ENCODE results near the gene TSKU. TPM values are rescaled to one million over a fixed set of nuclear protein-coding genes. Genes with fewer than 3 reads are reported as not detected.
"Not testable (repeated sequence)": the region's sequence is repeated elsewhere in the genome, so short reads cannot be mapped to it uniquely, and the experiment has no call there.

TSKU gene
- total RNA-seq, 1 experiment from 2014 or later: 22.9 TPM

DNA sequence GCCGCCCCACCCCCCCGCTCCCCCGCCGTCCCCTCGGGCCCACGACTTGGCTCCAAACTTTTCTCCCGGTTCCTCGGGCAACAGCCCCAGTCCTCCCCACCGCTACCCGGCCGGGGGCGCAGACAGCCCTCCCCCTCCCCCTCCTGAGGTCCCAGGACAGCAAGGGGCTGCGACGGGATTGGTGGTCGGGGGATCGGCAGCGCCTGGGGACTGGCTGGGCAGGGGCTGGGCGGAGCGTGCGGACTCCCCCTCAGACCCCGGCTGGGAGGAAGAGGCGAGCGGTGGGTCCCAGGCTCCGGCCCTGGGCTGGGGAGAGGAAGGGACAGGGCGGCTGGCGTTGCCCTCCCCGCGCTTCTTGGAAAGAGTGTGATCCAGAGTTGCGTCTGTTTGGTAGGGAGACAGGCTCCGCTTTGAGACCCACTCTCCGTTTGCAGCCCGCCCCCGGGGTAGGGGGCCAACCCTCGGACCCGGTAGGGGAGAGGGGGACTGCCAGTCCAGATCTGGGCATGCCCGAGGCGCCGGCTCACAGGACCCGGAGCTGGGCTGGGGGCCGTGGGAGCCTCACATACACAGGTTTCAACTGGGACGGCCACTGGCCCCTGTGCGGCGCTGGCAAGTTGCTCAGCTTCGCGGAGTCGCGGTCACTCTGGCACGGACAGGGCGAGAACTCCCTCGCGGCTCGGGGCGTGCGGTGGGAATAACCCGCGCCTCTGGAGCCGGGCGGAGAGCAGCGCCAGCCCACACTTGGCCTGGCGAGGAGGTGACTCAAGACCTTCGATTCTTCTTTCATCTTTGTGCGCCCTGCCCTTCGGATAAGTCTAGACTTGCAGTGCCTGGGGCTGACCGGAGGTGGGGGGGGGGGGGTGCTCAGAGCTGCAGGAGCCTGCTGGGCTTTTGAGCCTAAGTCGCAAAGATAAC is 999 bp downstream of the TSKU start:
- no peak for DNase-seq (ENCODE audit: low spot score)
- in situ Hi-C loops (cut with HindIII; ENCODE audit: low sequenced_read_pairs): no loop called here

DNA sequence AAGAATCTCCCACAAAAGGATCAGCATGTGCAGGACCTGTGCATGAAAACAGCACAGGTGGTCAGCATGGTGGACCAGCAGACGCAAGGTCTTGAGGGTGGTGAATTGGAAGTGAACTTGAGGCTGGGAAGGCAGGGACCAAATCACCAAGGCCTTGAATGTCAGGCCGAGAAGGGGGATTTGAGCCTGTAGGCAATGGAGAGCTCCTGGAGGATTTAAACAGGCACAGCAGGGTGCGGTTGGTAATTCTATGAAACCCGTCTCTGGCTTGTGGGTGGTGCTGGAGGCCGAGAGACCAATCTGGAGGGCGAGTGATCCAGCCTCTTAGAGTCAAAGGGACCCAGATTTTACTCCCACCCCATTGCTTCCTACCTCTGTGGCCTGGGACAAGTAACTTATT is 2.4 kb downstream of the TSKU start:
- in situ Hi-C loops (cut with HindIII; ENCODE audit: low sequenced_read_pairs): no loop called here
- no peak for DNase-seq (ENCODE audit: low spot score)

DNA sequence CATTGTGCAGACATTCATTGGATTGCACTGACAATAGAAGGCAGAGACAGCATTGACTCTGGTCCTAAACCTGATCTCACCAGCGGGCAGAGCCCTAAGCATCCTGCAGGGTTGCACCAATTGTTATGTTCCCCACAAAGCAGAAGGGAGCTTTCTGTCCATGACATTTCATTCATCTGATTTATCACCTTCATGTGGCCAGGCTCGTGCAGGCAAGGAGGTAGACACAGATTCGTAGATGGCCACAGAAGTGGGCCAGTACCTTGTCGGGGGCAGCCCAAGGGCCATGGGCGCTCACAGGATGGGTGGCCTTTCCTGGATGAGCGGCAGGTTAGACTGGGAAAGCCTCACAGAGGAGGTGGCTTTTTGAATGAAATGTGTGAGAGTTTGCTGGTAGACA is 2.9 kb downstream of the TSKU start:
- DNase-seq (ENCODE audit: low spot score): no peak
- in situ Hi-C loops (cut with HindIII; ENCODE audit: low sequenced_read_pairs): no loop called here

DNA sequence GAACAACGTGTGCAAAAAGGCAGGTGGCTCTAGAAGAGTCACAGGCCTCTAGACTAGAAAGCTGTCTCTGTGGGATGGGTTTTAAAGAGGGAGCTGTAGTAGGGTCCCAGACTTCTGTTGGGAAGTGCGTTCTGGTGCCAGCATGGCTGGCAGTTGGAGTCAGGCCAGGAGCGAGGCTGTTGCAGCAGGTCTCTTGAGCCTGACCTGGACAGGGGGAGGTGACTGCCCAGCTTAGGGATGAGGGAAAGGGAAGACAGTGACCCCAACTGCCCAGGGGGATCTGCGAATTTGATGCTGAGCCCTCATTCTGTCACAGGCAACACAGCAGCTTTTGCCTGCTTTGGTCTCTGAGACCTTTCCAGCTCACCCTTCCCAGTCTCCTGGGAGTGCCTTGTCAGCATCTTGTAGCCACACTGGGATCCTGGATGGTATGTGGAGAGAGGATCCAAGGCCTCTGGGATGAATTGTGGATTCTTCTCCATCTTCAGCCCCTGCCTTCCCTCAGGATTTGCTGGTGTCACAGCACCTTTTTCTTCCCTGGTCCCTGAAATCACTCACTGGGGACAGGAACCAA is 3.4 kb downstream of the TSKU start:
- in situ Hi-C loops (cut with HindIII; ENCODE audit: low sequenced_read_pairs): no loop called here
- no peak for DNase-seq (ENCODE audit: low spot score)

DNA sequence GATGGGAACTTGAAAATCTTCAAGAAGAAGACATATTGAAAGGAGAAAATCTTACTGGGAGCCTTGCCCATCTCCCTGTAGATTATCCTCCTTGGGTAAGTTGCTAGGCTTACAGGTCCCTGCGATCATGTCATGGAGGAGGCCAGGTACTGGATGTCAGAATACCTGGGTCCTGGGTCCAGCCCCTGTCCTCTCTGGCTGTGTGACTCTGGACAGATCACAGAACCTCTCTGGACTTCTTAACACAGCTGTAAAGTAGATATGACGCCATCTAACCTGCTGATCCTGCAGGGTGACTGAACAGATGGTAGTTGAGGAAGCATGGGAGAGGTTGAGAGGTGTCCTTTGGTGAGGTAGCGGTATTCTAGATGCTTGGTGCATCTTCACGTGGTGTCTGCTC is 4.1 kb downstream of the TSKU start:
- no peak for DNase-seq (ENCODE audit: low spot score)
- in situ Hi-C loops (cut with HindIII; ENCODE audit: low sequenced_read_pairs): no loop called here

DNA sequence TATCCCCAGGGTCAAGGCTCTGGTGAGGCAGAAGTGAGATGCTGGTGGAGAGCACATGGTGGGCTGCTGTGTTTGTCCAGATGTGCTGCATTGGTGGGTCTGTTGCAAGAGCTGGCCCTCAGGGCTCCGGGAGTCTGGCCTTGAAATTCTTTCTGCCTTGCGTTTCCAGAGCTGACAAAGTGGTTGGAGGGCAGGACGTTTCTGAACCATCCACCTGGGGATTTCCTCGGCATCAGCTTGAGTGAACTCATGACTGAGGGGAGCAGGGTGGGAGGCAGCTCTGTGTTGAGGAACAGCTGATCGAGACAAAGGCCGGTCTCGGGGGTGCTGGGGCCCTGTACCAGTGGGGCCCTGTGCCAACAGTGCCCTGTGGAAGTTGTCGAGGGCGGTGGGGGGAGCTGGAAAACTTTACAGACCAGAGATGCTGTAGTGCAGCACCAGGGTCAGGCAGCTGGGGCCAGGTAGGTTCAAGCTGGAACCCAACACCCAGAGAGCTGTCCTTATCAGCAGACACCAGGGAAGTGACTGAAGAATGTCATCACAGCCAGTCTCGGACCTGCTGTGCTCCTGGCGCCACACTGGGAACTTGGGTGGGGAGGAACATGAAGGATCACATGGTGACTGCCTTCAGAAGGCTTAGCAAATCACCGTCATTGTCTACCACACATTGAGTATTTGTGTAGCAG is 4.9 kb downstream of the TSKU start:
- in situ Hi-C loops (cut with HindIII; ENCODE audit: low sequenced_read_pairs): no loop called here
- no peak for DNase-seq (ENCODE audit: low spot score)

DNA sequence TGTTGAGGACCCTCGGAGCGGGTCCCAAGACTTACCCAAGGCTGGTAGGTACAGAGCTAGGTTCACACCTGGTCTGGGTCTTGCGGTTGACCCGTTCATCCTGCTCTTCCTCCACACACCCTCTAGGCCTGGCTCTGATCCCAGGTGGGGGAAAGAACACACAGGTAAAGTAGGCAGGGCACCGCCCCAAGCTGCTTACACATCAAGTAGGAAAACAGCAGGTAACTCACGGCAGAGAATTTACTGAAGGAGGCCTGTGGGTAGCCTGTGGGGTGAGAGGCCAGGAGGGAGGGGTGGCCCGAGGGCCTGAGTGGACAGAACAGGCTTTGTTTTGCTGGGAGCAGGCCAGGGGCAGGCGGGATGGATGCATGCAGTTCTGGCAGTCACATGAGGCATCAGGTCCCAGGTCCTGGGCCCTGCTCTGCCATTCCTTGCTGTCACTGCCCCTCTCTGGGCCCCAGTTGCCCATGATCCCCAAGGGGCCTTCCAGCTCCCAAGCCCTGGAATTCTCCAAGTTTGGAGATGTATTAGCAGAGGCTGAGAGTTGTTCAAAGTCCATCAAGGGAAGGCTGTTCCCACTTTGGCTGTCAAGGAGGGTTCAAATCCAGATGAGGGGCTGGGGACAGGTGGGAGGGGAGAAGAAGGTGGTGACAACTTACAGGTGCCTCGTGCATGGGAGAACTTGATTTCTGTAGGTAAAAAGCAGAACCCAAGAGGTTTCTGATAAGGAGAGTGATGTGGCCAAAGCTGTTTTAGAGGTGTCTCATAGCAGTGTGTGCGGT is 5.7 kb downstream of the TSKU start:
- DNase-seq (ENCODE audit: low spot score): no peak

DNA sequence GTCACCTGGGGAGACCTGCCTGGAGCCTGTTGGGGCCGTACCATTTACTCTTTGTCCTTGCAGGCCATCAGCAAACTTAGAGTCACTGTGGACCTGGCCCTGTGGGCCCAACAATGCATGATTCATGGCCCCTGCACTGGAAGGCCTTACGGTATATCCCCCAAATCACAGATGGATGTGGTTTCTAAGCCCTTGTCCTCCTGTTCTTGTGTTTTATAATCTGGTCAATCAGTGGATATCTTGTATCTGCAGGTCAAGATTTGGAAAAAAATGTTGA is 6.2 kb downstream of the TSKU start:
- no peak for DNase-seq (ENCODE audit: low spot score)
- in situ Hi-C loops (cut with HindIII; ENCODE audit: low sequenced_read_pairs): no loop called here

More for the DNA sequence above, 5.7 kb downstream of the TSKU start:
- in situ Hi-C loops (cut with HindIII; ENCODE audit: low sequenced_read_pairs): no loop called here

DNA sequence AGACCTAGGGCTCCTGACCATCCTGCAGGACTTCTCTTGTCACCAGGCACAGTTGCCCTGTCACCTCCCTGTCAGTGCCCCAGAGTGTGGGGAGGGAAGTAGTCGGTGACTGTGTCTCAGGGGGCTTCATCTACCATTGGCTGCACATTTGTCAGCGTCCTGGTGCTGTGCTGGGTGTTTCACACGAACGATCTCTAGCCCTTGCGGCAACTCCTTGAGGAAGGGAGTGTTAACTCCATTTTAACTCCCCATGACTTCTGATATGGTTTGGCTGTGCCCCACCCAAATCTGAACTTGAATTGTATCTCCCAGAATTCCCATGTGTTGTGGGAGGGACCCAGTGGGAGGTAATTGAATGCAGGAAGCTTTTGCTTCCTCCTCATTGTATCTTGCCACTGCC is 7.1 kb downstream of the TSKU start:
- DNase-seq (ENCODE audit: low spot score): no peak
- in situ Hi-C loops (cut with HindIII; ENCODE audit: low sequenced_read_pairs): no loop called here

DNA sequence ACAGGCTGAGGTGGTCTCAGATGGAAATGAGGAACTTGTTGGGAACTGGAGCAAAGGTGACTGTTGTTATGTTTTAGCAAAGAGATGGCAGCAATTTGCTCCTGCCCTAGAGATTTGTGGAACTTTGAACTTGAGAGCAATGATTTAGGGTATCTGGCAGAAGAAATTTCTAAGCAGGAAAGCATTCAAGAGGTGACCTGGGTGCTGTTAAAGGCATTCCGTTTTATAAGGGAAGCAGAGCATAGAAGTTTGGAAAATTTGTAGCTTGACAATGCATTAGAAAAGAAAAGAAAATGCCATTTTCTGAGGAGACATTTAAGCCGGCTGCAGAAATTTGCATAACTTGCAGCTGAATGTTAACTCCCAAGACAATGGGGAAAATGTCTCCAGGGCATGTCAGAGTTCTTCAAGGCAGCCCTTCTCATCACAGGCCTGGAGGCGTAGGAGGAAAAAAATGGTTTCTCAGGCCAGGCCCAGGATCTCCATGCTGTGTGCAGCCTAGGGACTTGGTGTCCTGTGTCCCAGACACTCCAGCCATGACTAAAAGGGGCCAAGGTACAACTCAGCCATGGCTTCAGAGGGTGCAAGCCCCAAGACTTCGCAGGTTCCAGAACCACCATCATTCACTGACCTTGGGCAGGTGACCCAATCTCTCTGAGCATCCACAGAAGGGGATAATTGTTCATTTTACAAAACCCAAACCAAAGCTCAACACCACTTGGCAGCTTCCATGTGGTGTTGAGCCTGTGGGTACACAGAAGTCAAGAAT is 8.0 kb downstream of the TSKU start:
- DNase-seq (ENCODE audit: low spot score); in situ Hi-C loops (cut with HindIII; ENCODE audit: low sequenced_read_pairs): not testable (repeated sequence)

DNA sequence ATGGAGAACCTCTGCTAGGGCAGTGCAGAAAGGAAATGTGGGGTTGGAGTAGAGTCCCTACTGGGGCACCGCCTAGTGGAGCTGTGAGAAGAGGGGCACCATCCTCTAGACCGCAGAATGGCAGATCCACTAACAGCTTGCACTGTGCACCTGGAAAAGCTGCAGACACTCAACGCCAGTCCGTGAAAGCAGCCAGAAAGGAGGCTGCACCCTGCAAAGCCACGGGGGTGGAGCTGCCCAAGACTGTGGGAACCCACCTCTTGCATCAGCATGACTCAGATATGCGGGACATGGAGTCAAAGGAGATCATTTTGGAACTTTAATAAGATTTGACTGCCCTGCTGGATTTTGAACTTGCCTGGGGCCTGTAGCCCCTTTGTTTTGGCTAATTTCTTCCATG is 8.7 kb downstream of the TSKU start:
- no peak for DNase-seq (ENCODE audit: low spot score)
- in situ Hi-C loops (cut with HindIII; ENCODE audit: low sequenced_read_pairs): no loop called here

DNA sequence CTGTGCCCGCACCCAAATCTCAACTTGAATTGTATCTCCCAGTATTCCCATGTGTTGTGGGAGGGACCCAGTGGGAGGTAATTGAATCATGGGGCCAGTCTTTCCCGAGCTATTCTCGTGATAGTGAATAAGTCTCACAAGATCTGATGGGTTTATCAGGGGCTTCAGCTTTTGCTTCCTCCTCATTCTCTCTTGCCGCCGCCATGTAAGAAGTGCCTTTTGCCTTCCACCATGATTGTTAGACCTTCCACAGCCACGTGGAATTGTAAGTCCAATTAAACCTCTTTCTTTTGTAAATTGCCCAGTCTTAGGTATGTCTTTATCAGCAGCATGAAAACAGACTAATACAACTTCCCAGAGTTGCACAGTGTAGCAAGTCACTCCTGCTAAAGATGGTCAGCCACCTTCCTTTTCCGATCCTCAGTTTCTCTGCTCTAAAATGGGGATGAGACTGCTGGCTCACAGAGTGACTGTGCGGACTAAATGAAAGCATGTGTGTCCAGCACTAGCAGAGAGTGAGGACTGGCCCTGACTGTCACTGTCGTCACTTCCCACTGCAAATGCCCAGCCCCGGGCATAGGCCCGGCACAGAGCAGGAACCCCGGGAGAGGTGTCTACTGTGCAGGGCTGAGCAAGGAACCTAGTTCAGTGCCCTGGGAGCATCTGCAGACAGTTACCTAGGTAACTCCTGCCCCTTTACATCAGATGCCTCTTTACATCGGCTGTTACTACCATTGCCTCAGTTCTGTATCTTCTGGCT is 9.5 kb downstream of the TSKU start:
- in situ Hi-C loops (cut with HindIII; ENCODE audit: low sequenced_read_pairs): no loop called here
- DNase-seq (ENCODE audit: low spot score): no peak

DNA sequence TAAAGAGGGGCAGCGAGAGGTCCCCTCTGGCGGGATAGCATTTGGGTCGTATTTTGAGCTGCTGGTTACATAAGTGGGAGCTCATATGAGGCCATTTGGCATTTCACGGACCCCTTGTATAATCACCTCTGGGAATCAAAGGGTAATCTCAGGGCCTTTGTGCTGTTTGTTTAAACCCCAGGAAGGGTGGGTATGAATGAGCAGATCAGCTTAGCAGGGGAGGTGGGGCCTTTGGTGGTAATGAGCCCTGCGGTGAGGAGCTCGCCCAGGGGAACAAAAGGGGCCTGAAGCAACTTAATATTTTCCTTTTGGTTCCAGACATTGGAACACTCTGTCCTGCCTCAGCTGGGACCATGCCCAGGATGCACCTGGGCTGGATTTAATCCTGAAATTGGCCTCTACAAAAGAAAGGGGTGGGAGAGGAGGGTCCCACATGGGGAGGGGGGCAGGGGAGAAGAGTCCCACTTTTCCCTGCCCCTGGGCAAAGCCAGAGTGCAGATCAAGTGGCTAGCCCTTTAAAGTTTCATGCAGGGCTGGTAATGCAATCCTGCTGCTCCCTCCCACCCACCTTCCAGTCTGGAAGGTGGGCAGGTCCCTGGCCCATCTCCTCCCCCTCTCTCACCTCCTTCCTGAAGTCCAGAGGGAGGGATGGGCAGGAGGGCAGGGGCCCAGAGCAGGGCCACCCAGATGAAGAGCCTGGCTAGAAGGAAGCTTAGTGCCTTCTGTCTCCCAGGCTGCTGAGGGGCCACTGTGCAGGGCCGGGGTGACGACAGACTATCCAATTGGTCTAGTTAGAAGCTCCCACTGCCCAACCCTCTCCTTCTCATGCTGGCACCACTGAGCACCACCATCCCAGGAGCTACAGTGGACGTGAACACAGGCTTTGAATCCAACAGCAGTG is 10.5 kb downstream of the TSKU start:
- in situ Hi-C loops (cut with HindIII; ENCODE audit: low sequenced_read_pairs): no loop called here
- no peak for DNase-seq (ENCODE audit: low spot score)

DNA sequence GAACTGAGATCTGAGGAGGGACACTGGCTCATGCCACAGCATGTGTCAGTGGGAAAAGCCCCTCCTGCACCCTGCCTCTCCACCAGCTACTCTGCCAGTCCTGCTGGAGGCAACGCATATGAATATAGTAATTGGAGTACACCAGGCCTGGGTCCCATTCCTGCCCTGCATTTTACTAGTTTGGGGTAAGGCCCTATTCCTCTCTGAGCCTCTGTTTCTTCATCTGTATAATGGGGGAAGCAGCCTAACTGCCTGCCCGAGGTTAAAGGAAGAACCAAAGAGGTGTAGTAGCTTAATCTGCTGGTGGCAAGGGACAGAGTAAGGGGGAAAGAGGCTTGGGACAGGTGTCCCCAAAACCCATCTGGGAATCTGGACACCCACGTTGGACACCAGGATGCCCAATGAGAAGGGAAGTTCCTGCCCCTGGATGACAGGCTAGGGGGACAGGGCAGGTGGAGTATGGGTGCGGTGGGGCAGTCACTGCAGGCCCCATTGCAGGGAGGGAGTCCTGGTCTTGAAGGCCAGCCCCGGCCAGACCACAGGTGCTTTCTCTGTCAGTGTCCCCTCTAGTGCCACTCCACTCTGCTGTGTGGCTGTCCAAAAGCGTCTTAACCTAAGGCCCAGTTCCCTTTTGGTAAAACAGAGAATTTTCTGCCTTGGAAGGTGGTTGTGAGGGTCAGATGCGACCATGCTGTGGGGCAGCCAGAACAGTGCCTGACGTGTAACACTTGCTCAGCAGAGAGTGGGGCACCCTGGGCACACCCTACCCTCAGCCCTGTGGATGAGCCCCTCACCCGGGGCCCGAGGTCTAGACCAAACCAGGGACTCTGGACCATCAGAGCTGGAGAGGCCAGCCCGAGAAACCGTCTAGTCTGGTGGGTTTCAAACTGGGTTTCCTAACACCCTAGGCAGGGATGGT is 11.5 kb downstream of the TSKU start:
- no peak for DNase-seq (ENCODE audit: low spot score)

DNA sequence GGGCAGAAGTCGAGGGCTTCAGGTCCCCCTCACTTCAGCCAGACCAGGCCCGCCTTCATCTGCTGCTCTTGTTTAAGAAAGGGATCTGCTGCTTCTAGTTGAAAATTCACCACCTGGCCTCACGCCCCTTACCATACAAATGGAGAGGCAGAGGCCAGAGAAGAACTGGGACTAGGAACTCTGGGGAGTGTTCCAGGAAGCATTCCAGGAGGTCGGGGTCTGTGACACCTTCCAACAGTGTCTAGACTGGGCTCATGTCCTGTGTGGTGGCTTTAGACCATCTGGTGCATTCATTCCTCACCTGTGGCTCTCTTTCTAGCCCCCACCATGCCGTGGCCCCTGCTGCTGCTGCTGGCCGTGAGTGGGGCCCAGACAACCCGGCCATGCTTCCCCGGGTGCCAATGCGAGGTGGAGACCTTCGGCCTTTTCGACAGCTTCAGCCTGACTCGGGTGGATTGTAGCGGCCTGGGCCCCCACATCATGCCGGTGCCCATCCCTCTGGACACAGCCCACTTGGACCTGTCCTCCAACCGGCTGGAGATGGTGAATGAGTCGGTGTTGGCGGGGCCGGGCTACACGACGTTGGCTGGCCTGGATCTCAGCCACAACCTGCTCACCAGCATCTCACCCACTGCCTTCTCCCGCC is 12.3 kb downstream of the TSKU start:
- no peak for DNase-seq (ENCODE audit: low spot score)
- in situ Hi-C loops (cut with HindIII; ENCODE audit: low sequenced_read_pairs): no loop called here

More for the DNA sequence above, 11.5 kb downstream of the TSKU start:
- in situ Hi-C loops (cut with HindIII; ENCODE audit: low sequenced_read_pairs): no loop called here

DNA sequence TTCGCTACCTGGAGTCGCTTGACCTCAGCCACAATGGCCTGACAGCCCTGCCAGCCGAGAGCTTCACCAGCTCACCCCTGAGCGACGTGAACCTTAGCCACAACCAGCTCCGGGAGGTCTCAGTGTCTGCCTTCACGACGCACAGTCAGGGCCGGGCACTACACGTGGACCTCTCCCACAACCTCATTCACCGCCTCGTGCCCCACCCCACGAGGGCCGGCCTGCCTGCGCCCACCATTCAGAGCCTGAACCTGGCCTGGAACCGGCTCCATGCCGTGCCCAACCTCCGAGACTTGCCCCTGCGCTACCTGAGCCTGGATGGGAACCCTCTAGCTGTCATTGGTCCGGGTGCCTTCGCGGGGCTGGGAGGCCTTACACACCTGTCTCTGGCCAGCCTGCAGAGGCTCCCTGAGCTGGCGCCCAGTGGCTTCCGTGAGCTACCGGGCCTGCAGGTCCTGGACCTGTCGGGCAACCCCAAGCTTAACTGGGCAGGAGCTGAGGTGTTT is 12.8 kb downstream of the TSKU start:
- in situ Hi-C loops (cut with HindIII; ENCODE audit: low sequenced_read_pairs): no loop called here
- DNase-seq (ENCODE audit: low spot score): no peak
